KMS-11 (cell line): ENCODE measurements around the gene DYNLT1.
"Not testable (repeated sequence)": the region's sequence is repeated elsewhere in the genome, so short reads cannot be mapped to it uniquely, and the experiment has no call there.

Experiments
- H2AFZ ChIP-seq: fragments of 200-600 bp; sonication (generic); 2 replicates; pipeline ENCODE4 v1.6.1; 2016; ENCODE audit warnings: antibody characterized with exemption, mixed run types, low read depth
- H3K27ac ChIP-seq: fragments of 200-600 bp; sonication (generic); 2 replicates; pipeline ENCODE4 v1.6.1; 2016; ENCODE audit warnings: mild to moderate bottlenecking, mixed run types
- H3K27me3 ChIP-seq: fragments of 200-600 bp; sonication (generic); 2 replicates; pipeline ENCODE4 v1.6.1; 2017; ENCODE audit warnings: mild to moderate bottlenecking, low read depth, mixed run types, moderate library complexity; ENCODE audit not compliant: insufficient read depth
- H3K36me3 ChIP-seq: fragments of 200-600 bp; sonication (generic); 2 replicates; pipeline ENCODE4 v1.6.1; 2017; ENCODE audit warnings: mild to moderate bottlenecking, mixed run types; ENCODE audit not compliant: insufficient read depth
- H3K4me1 ChIP-seq: fragments of 200-600 bp; sonication (generic); 2 replicates; pipeline ENCODE4 v1.6.1; 2016; ENCODE audit warnings: mild to moderate bottlenecking, low read depth, mixed run types; ENCODE audit not compliant: poor library complexity, severe bottlenecking
- H3K4me2 ChIP-seq: fragments of 200-600 bp; sonication (generic); 2 replicates; pipeline ENCODE4 v1.7.0; 2016; ENCODE audit warnings: mild to moderate bottlenecking, mixed run types
- H3K4me3 ChIP-seq: fragments of 200-600 bp; sonication (generic); IDR thresholded peaks from 2 replicates; pipeline ENCODE4 v1.6.1; 2017; ENCODE audit warnings: low read depth, low read length, mixed read lengths; ENCODE audit not compliant: insufficient read depth
- H3K79me2 ChIP-seq: fragments of 200-600 bp; sonication (generic); 2 replicates; pipeline ENCODE4 v1.6.1; 2016; ENCODE audit warnings: low read depth, mixed run types; ENCODE audit not compliant: insufficient read depth
- H3K9ac ChIP-seq: fragments of 200-600 bp; sonication (generic); 2 replicates; pipeline ENCODE4 v1.6.1; 2016; ENCODE audit warnings: mild to moderate bottlenecking, mixed run types
- H4K20me1 ChIP-seq: fragments of 200-600 bp; sonication (generic); 2 replicates; pipeline ENCODE4 v1.6.1; 2016; ENCODE audit warnings: mild to moderate bottlenecking, mixed run types; ENCODE audit not compliant: insufficient read depth
- TF ChIP-seq, protein P1 (sequence below): fragments of 200-600 bp; sonication (generic); conservative IDR thresholded peaks from 2 replicates; pipeline ENCODE4 v1.6.1; 2017; ENCODE audit warnings: low read depth, mild to moderate bottlenecking, antibody characterized with exemption, low read length, moderate library complexity, mixed read lengths

Gene DYNLT1

DNA sequence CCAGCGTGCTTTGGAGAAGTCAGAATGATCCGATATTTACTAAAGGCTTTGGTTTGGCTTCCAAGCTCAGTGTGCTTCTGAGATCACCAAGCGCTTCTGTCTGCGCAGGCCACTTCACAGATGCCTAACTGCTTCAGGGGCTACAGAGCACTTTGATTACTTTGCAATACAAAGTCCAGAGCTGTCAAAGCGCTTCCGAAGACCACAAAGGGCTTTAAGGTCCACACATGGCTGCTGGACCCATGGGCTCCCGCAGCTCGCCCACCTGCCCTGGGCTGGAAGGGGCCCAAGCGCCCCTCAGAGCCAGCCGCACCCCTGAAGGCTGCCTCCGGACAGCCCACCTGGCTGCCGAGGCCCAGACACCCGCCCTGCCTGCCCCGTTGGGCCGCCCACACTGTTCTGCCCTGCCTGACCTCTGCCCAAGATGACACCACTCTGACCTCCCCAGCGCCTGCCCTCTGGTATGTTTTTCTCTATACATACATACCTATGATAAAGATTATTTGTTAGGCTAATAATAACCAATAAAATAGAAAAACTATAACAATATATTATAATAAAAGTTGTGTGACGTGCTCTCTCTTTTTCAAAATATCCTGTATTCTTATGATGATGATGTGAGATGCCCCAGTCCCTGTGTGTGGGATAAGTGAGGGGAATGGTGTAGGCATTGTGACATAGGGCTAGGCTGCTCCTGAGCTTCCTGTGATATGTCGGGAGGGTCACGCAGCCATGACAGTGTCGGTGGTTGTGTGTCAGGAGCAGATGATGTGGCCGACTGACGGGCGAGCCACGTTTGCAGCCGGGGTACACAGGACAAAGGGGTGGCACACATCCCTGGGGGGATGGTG, 22.6 kb downstream of the DYNLT1 start:
- Histone ChIP-seq H3K4me1 (peaks cover 8% of the 10 kb centered on the region), H3K27me3 (no peaks in the 10 kb centered on the region), H3K4me2 (no peak overlapping the region), H3K9ac (no peak overlapping the region), H2AFZ (no peak overlapping the region), H3K79me2 (no peaks in the 10 kb centered on the region), H4K20me1 (no peaks in the 10 kb centered on the region), H3K27ac (no peak overlapping the region), H3K36me3 (0 out of 2 replicates have a peak, but pooled peaks cover 3% of the 10 kb centered on the region), H3K4me3 (no peak overlapping the region)
- TF ChIP-seq, protein P1, sequence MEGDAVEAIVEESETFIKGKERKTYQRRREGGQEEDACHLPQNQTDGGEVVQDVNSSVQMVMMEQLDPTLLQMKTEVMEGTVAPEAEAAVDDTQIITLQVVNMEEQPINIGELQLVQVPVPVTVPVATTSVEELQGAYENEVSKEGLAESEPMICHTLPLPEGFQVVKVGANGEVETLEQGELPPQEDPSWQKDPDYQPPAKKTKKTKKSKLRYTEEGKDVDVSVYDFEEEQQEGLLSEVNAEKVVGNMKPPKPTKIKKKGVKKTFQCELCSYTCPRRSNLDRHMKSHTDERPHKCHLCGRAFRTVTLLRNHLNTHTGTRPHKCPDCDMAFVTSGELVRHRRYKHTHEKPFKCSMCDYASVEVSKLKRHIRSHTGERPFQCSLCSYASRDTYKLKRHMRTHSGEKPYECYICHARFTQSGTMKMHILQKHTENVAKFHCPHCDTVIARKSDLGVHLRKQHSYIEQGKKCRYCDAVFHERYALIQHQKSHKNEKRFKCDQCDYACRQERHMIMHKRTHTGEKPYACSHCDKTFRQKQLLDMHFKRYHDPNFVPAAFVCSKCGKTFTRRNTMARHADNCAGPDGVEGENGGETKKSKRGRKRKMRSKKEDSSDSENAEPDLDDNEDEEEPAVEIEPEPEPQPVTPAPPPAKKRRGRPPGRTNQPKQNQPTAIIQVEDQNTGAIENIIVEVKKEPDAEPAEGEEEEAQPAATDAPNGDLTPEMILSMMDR, result no peak

DNA sequence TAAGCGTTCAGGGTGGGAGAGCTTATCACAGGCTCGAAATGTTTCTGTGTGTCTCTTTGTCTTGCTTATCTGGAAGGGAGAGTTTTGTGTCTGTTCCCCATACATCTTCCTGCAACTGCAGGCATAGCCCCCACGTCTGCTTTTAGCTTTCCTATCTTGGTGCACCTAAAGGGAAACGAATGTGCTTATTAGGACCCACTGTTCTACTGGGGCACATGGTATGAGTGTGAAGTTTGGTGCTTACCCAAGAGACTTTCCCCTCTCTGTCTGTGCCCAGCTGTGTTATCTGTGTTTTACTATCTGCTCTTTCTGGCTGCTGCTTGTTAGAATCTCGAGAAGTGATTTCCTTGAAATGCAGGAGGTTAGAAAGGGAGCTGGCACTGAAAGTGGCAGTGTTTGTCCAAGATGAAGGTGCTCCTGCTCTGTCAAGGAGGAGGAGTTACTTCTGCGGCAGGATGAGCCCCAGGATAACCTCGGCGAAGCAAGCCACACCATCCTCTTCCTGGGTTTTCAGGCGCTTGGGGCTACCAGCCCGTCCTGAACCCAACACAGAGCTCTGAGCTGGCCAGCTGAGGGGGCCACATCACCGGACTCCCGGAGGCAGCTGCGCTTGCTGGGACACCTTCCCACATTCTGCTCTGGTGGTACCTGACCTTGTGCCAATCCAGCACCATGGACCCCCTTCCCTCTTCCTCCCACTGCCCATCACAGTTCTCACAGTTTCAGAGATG, 23.4 kb downstream of the DYNLT1 start:
- TF ChIP-seq, protein P1, result no peak
- H4K20me1 ChIP-seq, result no peaks in the 10 kb centered on the region
- no peak overlapping the region for H3K4me2 ChIP-seq
- H3K4me1 ChIP-seq, result peaks cover 8% of the 10 kb centered on the region
- no peaks in the 10 kb centered on the region for H3K27me3 ChIP-seq
- no peak overlapping the region for H2AFZ ChIP-seq
- H3K4me3 ChIP-seq, result no peak overlapping the region
- H3K36me3 ChIP-seq, result 0 out of 2 replicates have a peak, but pooled peaks cover 3% of the 10 kb centered on the region
- no peaks in the 10 kb centered on the region for H3K79me2 ChIP-seq
- H3K27ac ChIP-seq, result no peak overlapping the region
- no peak overlapping the region for H3K9ac ChIP-seq

DNA sequence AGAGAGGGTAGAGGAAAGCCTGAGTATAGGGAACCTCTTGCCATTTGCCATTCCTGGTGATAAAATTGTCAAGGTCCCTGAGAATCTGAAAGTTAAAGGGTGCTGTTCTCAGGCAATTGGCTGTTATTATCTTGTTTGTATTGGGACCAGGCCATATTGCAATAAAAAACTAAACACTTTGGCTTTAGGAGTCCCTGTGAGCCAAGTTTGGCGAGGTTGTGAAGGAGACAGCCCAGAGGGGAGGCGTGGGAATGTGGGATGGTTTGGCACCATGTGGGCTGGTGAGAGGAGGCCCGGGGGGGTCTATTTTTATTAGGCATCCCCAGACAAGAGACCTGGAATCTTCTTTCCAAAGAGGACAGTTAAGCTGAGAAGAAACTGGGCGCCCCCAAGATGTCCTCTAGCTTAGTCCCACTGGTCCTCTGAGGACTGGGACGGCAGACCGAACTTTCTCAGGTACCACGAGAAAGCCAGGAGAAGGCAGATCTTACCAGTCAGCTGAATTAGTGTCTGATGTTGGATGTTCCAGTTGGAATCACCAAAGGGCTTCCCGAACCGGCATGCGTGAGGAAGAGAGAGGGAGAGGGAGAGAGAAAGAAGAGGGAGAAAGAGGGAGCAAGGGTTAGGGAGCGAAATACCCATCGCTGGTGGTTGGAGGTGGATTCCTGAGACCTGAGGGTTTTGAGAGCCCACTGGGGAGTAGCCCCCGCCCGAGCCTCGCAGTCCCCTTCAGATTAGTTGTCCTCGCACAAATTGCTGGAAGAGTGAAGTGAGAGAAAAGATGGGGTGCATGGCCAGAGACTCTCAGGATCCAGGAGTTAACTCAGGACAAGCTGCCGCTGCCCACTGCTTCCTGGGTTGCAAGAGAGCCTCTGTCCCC, 24.4 kb downstream of the DYNLT1 start:
- 0 out of 2 replicates have a peak, but pooled peaks cover 3% of the 10 kb centered on the region for H3K36me3 ChIP-seq
- no peak overlapping the region for H3K4me3 ChIP-seq
- H3K4me2 ChIP-seq, result no peak overlapping the region
- H3K4me1 ChIP-seq, result peaks cover 8% of the 10 kb centered on the region
- no peak overlapping the region for H3K27ac ChIP-seq
- no peak overlapping the region for H3K9ac ChIP-seq
- no peak overlapping the region for H2AFZ ChIP-seq
- no peaks in the 10 kb centered on the region for H4K20me1 ChIP-seq
- H3K79me2 ChIP-seq, result no peaks in the 10 kb centered on the region
- no peaks in the 10 kb centered on the region for H3K27me3 ChIP-seq
- TF ChIP-seq, protein P1, result no peak

DNA sequence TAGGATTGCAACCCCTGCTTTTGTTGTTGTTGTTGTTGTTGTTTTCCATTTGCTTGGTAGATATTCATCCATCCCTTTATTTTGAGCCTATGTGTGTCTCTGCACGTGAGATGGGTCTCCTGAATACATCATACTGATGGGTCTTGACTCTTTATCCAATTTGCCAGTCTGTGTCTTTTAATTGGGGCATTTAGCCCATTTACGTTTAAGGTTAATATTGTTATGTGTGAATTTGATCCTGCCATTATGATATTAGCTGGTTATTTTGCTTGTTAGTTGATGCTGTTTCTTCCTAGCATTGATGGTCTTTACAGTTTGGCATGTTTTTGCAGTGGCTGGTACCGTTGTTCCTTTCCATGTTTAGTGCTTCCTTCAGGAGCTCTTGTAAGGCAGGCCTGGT, 26.3 kb downstream of the DYNLT1 start:
- H3K4me1 ChIP-seq, H3K4me3 ChIP-seq, H3K36me3 ChIP-seq, H3K27me3 ChIP-seq, H2AFZ ChIP-seq, H3K27ac ChIP-seq, H3K9ac ChIP-seq, H4K20me1 ChIP-seq, H3K4me2 ChIP-seq, H3K79me2 ChIP-seq: not testable (repeated sequence)

DNA sequence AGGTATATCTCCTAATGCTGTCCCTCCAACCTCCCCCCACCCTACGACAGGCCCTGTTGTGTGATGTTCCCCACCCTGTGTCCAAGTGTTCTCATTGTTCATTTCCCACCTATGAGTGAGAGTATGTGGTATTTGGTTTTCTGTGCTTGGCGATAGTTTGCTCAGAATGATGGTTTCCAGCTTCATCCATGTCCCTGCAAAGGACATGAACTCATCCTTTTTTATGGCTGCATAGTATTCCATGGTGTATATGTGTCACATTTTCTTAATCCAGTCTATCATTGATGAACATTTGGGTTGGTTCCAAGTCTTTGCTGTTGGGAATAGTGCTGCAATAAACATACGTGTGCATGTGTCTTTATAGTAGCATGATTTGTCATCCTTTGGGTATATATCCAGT, 29.9 kb downstream of the DYNLT1 start:
- H3K36me3 ChIP-seq, H3K9ac ChIP-seq, H4K20me1 ChIP-seq, H3K4me2 ChIP-seq, H3K27me3 ChIP-seq, H3K4me1 ChIP-seq, H3K27ac ChIP-seq, H3K79me2 ChIP-seq, H2AFZ ChIP-seq, H3K4me3 ChIP-seq: not testable (repeated sequence)
